Measurements from ENCODE around the gene SNRPA1. TPM values are rescaled to one million over a fixed set of nuclear protein-coding genes. Genes with fewer than 3 reads are reported as not detected.

Gene SNRPA1
- total and polyA plus RNA-seq, 12 donors = 23.8 to 51.4 (median 29.9) TPM

DNA sequence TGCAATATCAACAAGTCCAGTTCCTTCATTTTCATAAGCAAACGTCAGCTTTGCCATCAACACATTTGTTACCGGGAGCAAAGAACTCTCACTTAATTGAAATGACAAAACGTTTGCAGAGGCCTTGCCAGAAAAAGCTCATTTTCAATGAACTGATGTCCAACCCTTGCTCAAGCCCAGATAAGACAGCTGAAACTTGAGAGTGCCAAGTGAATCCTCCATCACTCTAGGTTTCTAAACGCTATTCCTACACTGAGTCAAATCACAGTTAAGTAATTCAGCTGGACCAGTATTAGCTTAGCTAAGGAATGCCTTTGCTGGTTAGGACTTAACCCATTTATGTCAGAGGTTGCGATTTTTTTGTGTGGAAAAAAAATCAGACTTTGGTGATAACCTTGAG lies 54.7 kb downstream of the SNRPA1 start:
- H3K4me1 ChIP-seq = peaks cover 6 to 99% (median 60%) of the 10 kb centered on the region in 9 donors
- no peak overlapping the region for H3K4me3 ChIP-seq
- DNase-seq (no peak), ATAC-seq (peak in 7 of 8 donors; percentile 47 to 82 (median 66))
- intact Hi-C loops (cut with DNase I) = loop anchor here in 6 of 10 donors (5.0 to 10.0 kb wide), 6 partner anchors 33 to 148 kb away; no protein-coding TSS in a partner anchor
- peak overlapping the region in 5 of 10 donors; percentile 9 to 80 (median 18) for H3K27ac ChIP-seq
- H3K27me3 ChIP-seq = no peaks in the 10 kb centered on the region
- TF ChIP-seq, protein P1, sequence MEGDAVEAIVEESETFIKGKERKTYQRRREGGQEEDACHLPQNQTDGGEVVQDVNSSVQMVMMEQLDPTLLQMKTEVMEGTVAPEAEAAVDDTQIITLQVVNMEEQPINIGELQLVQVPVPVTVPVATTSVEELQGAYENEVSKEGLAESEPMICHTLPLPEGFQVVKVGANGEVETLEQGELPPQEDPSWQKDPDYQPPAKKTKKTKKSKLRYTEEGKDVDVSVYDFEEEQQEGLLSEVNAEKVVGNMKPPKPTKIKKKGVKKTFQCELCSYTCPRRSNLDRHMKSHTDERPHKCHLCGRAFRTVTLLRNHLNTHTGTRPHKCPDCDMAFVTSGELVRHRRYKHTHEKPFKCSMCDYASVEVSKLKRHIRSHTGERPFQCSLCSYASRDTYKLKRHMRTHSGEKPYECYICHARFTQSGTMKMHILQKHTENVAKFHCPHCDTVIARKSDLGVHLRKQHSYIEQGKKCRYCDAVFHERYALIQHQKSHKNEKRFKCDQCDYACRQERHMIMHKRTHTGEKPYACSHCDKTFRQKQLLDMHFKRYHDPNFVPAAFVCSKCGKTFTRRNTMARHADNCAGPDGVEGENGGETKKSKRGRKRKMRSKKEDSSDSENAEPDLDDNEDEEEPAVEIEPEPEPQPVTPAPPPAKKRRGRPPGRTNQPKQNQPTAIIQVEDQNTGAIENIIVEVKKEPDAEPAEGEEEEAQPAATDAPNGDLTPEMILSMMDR (IDR thresholded peaks at IDR 0.05) = no peak
- no peaks in the 10 kb centered on the region for H3K9me3 ChIP-seq
- peaks cover 0 to 27% (median 0%) of the 10 kb centered on the region in 9 donors for H3K36me3 ChIP-seq
- WGBS, 2 donors = 54 to 64% methylated on average over 5 of the region's 5 CpGs

- Histone ChIP-seq H3K9me3 (no peaks in the 10 kb centered on the region), H3K27me3 (no peaks in the 10 kb centered on the region), H3K27ac (peak overlapping the region in 5 of 10 donors; percentile 9 to 80 (median 28)), H3K4me3 (no peak overlapping the region), H3K4me1 (peaks cover 6 to 95% (median 55%) of the 10 kb centered on the region in 9 donors), H3K36me3 (peaks cover 0 to 33% (median 4%) of the 10 kb centered on the region in 9 donors)
- intact Hi-C loops (cut with DNase I) = loop anchor here in 6 of 10 donors (5.0 to 10.0 kb wide), 6 partner anchors 32 to 147 kb away; no protein-coding TSS in a partner anchor
- TF ChIP-seq, protein P1 (IDR thresholded peaks at IDR 0.05) = no peak
- DNase-seq = no peak
- WGBS, 2 donors = 69 to 71% methylated on average over 6 of the region's 6 CpGs
- no peak for ATAC-seq
Measured at GRCh38 chr15:101239724-101240136, 55.3 kb downstream of the SNRPA1 start.

GRCh38 chr15:101237251-101237650 lies 57.8 kb downstream of the SNRPA1 start:
- H3K9me3 ChIP-seq = no peaks in the 10 kb centered on the region
- ATAC-seq = peak in 2 of 8 donors; percentile 28 to 35
- TF ChIP-seq, protein P1 (IDR thresholded peaks at IDR 0.05) = no peak
- H3K27me3 ChIP-seq = no peaks in the 10 kb centered on the region
- 86 to 88% methylated on average over 12 of the region's 12 CpGs for WGBS, 2 donors
- no peak for DNase-seq
- intact Hi-C loops (cut with DNase I) = no loop called here
- H3K36me3 ChIP-seq = peaks cover 0 to 55% (median 6%) of the 10 kb centered on the region in 9 donors
- no peak overlapping the region for H3K4me3 ChIP-seq
- peak overlapping the region in 1 of 10 donors; percentile 34 for H3K27ac ChIP-seq
- H3K4me1 ChIP-seq = peaks cover 4 to 93% (median 38%) of the 10 kb centered on the region in 9 donors

GRCh38 chr15:101233651-101234280 lies 61.3 kb downstream of the SNRPA1 start:
- Histone ChIP-seq H3K9me3 (peaks cover 0 to 10% (median under 1%) of the 10 kb centered on the region in 11 donors), H3K27me3 (no peaks in the 10 kb centered on the region), H3K36me3 (peaks cover 0 to 69% (median 6%) of the 10 kb centered on the region in 9 donors), H3K4me1 (peaks cover 4 to 68% (median 17%) of the 10 kb centered on the region in 9 donors), H3K4me3 (no peak overlapping the region), H3K27ac (peak overlapping the region in 1 of 10 donors; percentile 32)
- TF ChIP-seq, protein P1 (IDR thresholded peaks at IDR 0.05) = no peak
- no peak for ATAC-seq
- 75 to 86% methylated on average over 5 of the region's 5 CpGs for WGBS, 2 donors
- DNase-seq = no peak
- intact Hi-C loops (cut with DNase I) = loop anchor here in 1 of 10 donors (5.0 kb wide), 1 partner anchor 51 kb away; no protein-coding TSS in a partner anchor
